ENCODE measurements around the gene WDFY3. TPM values are rescaled to one million over a fixed set of nuclear protein-coding genes. Genes with fewer than 3 reads are reported as not detected.

Gene WDFY3
- total RNA-seq, 1 experiment from 2014 or later, result 39.9 TPM

DNA sequence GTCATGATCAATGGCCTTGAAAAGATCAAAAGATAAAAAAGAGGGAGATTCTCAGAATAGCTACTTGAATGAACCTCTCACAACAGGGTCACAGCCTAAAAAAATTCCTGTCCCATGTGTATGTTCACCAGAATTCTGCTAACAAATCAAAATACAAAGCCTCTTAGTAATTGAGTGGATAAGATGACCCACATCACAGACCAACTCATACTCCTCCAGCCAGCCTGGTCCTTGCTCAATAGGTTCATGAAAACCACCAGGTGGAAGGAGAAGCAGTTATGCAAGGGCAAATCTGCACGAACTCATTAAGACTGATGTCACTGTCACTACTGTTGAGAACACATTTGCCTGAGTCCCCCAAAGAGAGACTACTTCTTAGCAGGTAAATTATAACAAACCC lies 21.5 kb downstream of the WDFY3 start:
- Histone ChIP-seq H3K36me3 (ENCODE audit: control insufficient read depth in 1 of 2, insufficient read depth in 2 of 2, low read length in 2 of 2) (no peaks in the 10 kb centered on the region), H3K9me3 (ENCODE audit: control insufficient read depth in 1 of 2, insufficient read depth in 1 of 2, low read depth in 1 of 2, low read length in 2 of 2) (0 out of 4 replicates have a peak, but pooled peaks cover 0 to 3% of the 10 kb centered on the region in 2 experiments), H2AFZ (ENCODE audit: low read depth, low read length, poor library complexity, severe bottlenecking) (no peak overlapping the region), H3K9me2 (ENCODE audit: insufficient read depth) (no peaks in the 10 kb centered on the region), H3K79me2 (ENCODE audit: insufficient read depth, low read length) (peaks cover 48% of the 10 kb centered on the region), H3K27me3 (ENCODE audit: insufficient read depth, low read length) (no peaks in the 10 kb centered on the region), H3K4me3 (replicated peaks in 1 of 2; ENCODE audit: low read depth in 1 of 2, low read length in 2 of 2) (no peak overlapping the region), H3K27ac (ENCODE audit: low read depth, low read length) (no peak overlapping the region), H3K9ac (ENCODE audit: low read length) (no peak overlapping the region), H4K20me1 (ENCODE audit: insufficient read depth) (no peaks in the 10 kb centered on the region), H3K4me2 (ENCODE audit: low read length) (no peak overlapping the region), H3K4me1 (ENCODE audit: control insufficient read depth in 1 of 2, insufficient read depth in 2 of 2, low read length in 2 of 2) (no peaks in the 10 kb centered on the region)
- TF ChIP-seq RAD21 (IDR thresholded peaks at IDR 0.05; ENCODE audit: low read depth), result no peak
- TF ChIP-seq, protein P1, sequence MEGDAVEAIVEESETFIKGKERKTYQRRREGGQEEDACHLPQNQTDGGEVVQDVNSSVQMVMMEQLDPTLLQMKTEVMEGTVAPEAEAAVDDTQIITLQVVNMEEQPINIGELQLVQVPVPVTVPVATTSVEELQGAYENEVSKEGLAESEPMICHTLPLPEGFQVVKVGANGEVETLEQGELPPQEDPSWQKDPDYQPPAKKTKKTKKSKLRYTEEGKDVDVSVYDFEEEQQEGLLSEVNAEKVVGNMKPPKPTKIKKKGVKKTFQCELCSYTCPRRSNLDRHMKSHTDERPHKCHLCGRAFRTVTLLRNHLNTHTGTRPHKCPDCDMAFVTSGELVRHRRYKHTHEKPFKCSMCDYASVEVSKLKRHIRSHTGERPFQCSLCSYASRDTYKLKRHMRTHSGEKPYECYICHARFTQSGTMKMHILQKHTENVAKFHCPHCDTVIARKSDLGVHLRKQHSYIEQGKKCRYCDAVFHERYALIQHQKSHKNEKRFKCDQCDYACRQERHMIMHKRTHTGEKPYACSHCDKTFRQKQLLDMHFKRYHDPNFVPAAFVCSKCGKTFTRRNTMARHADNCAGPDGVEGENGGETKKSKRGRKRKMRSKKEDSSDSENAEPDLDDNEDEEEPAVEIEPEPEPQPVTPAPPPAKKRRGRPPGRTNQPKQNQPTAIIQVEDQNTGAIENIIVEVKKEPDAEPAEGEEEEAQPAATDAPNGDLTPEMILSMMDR (IDR thresholded peaks at IDR 0.05 in 2 of 3, conservative IDR thresholded peaks at IDR 0.05 in 1 of 3; ENCODE audit: borderline replicate concordance in 1 of 3, insufficient read depth in 1 of 3, low read depth in 2 of 3, low read length in 2 of 3), result no peak
- no peak for TF ChIP-seq POLR2A (IDR thresholded peaks at IDR 0.05; ENCODE audit: borderline replicate concordance, extremely low read depth, insufficient read depth, insufficient read length)
- TF ChIP-seq TCF7L2 (IDR thresholded peaks at IDR 0.05; ENCODE audit: borderline replicate concordance, extremely low read depth, insufficient read depth, insufficient read length), result no peak
- TF ChIP-seq POLR2AphosphoS5 (IDR thresholded peaks at IDR 0.05; ENCODE audit: low read depth, low read length), result no peak
- no peak for TF ChIP-seq EZH2phosphoT487 (IDR thresholded peaks at IDR 0.05; ENCODE audit: borderline replicate concordance)
- TF ChIP-seq SRF (IDR thresholded peaks at IDR 0.05; ENCODE audit: low read depth), result no peak
- TF ChIP-seq, protein P2, sequence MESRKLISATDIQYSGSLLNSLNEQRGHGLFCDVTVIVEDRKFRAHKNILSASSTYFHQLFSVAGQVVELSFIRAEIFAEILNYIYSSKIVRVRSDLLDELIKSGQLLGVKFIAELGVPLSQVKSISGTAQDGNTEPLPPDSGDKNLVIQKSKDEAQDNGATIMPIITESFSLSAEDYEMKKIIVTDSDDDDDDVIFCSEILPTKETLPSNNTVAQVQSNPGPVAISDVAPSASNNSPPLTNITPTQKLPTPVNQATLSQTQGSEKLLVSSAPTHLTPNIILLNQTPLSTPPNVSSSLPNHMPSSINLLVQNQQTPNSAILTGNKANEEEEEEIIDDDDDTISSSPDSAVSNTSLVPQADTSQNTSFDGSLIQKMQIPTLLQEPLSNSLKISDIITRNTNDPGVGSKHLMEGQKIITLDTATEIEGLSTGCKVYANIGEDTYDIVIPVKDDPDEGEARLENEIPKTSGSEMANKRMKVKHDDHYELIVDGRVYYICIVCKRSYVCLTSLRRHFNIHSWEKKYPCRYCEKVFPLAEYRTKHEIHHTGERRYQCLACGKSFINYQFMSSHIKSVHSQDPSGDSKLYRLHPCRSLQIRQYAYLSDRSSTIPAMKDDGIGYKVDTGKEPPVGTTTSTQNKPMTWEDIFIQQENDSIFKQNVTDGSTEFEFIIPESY (IDR thresholded peaks at IDR 0.05; ENCODE audit: extremely low read depth, insufficient replicate concordance, low read length), result no peak
- no peak for TF ChIP-seq JUND (IDR thresholded peaks at IDR 0.05)
- TF ChIP-seq, protein P3, sequence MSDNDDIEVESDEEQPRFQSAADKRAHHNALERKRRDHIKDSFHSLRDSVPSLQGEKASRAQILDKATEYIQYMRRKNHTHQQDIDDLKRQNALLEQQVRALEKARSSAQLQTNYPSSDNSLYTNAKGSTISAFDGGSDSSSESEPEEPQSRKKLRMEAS (IDR thresholded peaks at IDR 0.05), result no peak
- TF ChIP-seq SP1 (IDR thresholded peaks at IDR 0.05; ENCODE audit: low read depth), result no peak
- TF ChIP-seq EGR1 (IDR thresholded peaks at IDR 0.05; ENCODE audit: low read depth), result no peak
- TF ChIP-seq, protein P4, sequence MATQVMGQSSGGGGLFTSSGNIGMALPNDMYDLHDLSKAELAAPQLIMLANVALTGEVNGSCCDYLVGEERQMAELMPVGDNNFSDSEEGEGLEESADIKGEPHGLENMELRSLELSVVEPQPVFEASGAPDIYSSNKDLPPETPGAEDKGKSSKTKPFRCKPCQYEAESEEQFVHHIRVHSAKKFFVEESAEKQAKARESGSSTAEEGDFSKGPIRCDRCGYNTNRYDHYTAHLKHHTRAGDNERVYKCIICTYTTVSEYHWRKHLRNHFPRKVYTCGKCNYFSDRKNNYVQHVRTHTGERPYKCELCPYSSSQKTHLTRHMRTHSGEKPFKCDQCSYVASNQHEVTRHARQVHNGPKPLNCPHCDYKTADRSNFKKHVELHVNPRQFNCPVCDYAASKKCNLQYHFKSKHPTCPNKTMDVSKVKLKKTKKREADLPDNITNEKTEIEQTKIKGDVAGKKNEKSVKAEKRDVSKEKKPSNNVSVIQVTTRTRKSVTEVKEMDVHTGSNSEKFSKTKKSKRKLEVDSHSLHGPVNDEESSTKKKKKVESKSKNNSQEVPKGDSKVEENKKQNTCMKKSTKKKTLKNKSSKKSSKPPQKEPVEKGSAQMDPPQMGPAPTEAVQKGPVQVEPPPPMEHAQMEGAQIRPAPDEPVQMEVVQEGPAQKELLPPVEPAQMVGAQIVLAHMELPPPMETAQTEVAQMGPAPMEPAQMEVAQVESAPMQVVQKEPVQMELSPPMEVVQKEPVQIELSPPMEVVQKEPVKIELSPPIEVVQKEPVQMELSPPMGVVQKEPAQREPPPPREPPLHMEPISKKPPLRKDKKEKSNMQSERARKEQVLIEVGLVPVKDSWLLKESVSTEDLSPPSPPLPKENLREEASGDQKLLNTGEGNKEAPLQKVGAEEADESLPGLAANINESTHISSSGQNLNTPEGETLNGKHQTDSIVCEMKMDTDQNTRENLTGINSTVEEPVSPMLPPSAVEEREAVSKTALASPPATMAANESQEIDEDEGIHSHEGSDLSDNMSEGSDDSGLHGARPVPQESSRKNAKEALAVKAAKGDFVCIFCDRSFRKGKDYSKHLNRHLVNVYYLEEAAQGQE (IDR thresholded peaks at IDR 0.05; ENCODE audit: low read depth), result no peak
- TF ChIP-seq, protein P5, sequence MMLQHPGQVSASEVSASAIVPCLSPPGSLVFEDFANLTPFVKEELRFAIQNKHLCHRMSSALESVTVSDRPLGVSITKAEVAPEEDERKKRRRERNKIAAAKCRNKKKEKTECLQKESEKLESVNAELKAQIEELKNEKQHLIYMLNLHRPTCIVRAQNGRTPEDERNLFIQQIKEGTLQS (IDR thresholded peaks at IDR 0.05), result no peak
- TF ChIP-seq CBX3 (IDR thresholded peaks at IDR 0.05; ENCODE audit: low read depth), result no peak
- TF ChIP-seq ZNF274 (IDR thresholded peaks at IDR 0.05; ENCODE audit: low read depth, low read length), result no peak
- ChIA-PET RAD21 (ENCODE audit: low non-redundant PET in 1 of 2, low total read pairs in 2 of 2, uncharacterized antibody in 2 of 2, unreplicated experiment in 2 of 2) (no interaction called here), POLR2A (no interaction called here), CTCF (no interaction called here)
- ATAC-seq (no peak), DNase-seq (ENCODE audit: low read depth, low spot score) (no peak)
- intact Hi-C loops (cut with micrococcal nuclease), result no loop called here
- no TSS peak for BruUV-seq (replicated peaks)

Data from HCT116 (cell line).